ENCODE data around the gene ARID4B.
"Not testable (repeated sequence)": the region's sequence is repeated elsewhere in the genome, so short reads cannot be mapped to it uniquely, and the experiment has no call there.

The ARID4B gene

GRCh38 chr1:235297579-235297978 is 30.4 kb downstream of the ARID4B start:
- no peak for DNase-seq

DNA sequence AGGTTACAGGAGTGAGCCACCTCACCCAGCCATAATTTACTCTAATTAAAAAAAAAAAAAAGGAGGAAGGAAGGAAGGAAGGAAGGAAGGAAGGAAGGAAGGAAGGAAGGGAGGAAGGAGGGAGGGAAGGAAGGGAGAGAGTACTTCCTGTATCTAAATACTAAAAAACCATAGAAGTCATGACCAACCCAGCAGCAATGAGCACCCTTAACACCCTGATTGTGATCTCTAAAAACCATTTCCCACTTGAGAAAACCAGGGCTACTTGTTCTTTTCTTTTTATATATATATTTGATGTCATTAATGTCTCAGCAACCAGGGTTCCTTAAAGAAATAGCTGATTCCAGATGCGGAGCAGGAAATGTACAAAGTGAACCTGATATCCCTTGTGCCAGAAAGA is 31.2 kb downstream of the ARID4B start:
- no peak for DNase-seq

GRCh38 chr1:235295902-235296350 is 32.1 kb downstream of the ARID4B start:
- no peak for DNase-seq

- DNase-seq, result no peak
Observed at GRCh38 chr1:235293322-235293942, 34.5 kb downstream of the ARID4B start.

- DNase-seq, result no peak
Observed at GRCh38 chr1:235292790-235293189, 35.2 kb downstream of the ARID4B start.

- no peak for DNase-seq
Observed at GRCh38 chr1:235291599-235292091, 36.3 kb downstream of the ARID4B start.

DNA sequence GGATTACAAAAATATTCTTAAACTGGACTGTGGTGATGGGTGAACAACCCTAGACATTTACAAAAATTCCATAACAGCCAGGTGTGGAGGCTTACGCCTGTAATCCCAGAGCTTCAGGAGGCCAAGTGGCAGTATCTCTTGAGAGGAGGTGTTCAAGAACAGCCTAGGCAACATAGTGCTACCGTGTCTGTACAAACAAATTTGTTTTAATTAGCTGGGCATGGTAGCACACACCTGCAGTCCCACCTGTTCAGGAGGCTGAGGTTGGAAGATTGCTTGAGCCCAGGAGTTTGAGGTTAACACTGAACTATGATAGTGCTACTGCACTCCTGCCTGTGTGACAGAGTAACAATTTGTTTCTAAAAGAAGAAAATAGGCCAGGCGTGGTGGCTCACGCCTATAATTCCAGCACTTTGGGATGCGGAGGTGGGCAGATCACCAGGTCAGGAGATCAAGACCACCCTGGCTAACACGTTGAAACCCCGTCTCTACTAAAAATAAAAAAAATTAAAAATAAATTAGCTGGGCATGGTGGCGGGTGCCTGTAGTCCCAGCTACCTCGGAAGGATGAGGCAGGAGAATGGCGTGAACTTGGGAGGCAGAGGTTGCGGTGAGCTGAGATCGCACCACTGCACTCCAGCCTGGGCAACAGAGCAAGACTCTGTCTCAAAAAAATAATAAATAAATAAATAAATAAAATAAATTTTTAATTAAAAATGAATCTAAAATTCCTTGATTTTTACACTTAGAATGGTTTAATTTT is 37.1 kb downstream of the ARID4B start:
- no peak for DNase-seq

DNA sequence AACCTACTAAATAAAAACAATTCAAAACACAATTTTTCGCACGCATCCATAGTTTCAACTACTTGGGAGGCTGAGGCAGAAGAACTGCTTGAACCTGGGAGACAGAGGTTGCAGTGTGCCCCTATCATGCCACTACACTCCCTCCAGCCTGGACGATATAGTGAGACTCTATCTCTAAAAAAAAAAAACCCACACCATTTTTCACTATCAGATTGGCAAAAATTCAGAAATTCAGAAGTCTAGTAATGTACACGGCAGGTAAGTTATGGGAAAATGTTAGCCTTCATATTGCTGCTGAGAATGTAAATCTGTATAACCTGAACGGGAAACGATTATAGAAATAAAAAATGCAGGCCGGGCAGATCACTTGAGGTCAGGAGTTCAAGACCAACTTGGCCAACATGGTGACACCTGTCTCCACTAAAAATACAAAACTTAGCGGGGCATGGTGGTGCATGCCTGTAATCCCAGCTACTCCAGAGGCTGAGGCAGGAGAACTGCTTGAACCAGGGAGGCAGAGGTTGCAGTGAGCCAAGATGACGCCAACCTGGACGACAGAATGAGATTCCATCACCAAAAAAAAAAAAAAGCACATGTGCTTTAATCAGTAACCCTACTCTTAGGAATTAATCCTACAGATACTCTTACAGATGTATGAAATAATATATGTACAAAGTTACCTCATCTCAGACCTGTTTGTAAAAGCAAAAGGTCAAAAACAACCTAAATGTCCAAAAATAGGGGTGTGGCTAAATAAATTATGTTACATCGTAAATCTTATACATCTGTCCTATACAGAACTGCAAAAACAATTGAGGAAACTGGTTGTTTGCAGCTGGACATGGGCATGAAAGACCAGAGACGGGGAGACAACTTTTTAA is 37.9 kb downstream of the ARID4B start:
- no peak for DNase-seq

- DNase-seq, result no peak
Observed at GRCh38 chr1:235287208-235287882, 40.6 kb downstream of the ARID4B start.

- DNase-seq, result no peak
Observed at GRCh38 chr1:235286667-235287066, 41.3 kb downstream of the ARID4B start.

DNA sequence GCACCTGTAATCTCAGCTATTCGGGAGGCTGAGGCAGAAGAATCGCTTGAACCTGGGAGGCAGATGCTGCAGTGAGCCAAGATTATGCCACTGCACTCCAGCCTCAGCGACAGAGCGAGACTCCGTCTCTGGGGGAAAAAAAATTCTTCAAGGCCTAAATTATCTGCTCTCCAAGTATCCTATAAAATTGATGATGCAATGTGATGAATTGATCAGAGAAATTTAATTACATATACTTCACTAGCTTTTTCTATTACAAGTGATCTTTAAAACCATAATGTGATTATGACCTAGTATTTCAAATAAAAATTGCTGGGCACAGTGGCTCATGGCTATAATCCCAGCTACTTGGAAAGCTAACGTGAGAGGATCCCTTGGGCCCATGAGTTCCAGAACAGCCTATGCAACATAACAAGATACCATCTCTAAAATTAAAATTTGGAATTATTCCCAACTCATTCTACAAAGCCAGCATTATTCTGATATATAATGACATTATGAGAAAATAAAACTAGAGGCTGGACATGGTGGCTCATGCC is 43.7 kb downstream of the ARID4B start:
- no peak for DNase-seq

- DNase-seq, result not testable (repeated sequence)
Observed at GRCh38 chr1:235283636-235284035, 44.3 kb downstream of the ARID4B start.

DNA sequence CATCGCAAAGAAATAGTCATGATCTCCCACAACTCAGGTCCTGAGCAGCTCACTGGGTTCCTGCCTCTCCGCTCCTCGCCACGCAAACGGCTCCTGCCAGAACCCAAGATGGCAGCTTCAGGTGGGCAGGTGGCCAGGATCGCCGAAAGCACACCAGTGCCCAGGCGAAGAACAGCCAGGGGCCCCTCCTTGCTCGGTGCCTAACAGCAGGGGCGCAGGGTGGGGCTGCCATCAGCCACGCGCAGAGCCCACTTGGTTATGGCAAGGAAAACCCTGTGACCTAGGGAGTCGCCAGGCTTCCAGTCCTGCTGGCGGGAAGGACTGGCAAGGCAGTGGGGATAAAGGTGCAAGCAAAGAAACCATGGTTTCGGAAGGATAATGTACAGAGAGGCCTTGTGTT is 47.5 kb downstream of the ARID4B start:
- DNase-seq, result no peak

- DNase-seq, result no peak
Observed at GRCh38 chr1:235279694-235280093, 48.3 kb downstream of the ARID4B start.

DNA sequence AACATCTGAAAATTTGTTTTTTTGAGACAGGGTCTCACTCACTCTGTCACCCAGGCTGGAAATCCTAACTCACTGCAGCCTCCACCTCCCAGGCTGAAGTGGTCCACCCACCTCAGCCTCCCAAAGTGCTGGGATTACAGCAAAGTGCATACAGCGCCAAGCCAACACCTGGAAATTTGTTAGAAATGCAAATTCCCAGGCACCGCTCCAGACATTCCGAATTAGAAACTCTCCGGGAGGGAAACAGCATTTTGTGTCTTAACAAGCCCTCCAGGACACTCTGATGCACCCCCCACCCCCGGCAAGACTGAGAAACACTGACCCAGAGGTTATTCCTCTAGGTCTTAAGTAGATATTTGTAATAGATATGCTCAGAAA is 49.1 kb downstream of the ARID4B start:
- DNase-seq, result no peak

DNA sequence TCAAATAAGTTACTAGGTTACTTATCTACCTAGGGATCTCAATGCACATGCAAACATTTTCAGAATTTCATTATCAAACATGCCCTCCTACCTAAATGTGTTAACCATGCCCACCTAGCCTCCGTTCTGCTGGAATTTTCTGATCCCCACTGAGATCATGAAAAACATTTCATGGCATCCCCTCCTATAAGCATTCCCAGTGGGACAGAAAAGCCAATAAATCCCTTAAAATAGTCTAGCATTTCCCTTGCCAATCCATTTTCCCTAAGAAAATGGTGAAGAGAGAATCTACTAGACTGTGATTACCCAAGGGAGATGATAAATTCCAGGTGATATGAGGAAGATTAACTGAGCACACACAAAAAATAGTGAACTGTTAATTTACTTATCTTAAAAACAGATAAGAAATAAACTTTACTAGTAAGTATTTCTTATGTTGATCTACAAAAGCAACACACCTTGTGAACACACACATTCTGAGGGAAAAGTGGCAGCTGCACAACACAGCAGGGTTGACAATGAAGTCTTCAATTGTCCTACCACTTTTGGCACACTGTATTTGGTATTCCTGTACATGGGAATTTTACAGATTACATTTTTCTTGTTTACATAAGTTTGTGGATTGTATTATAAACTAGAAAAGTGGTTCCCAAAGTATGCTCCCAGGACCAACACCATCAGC is 49.6 kb downstream of the ARID4B start:
- DNase-seq, result no peak

DNA sequence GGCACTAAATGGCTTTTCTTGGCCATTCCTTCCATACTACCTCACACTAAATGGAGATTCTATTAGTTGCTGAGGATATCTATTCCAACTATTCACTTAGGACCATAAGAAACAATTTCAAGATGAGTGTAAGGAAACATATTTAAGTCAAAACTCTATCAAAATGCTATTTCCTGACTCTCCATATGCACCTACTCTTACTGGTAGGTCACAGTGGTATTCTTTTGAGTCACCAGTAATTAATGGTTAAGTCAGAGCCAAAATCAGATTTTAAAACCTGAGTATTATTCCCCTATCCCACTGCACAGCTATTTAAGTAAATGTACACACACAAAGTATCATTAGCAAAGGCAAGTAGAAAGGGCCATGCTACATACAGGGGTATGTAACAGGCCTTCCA is 50.3 kb downstream of the ARID4B start:
- DNase-seq, result no peak

GRCh38 chr1:235275836-235276235 is 52.1 kb downstream of the ARID4B start:
- DNase-seq, result no peak

DNA sequence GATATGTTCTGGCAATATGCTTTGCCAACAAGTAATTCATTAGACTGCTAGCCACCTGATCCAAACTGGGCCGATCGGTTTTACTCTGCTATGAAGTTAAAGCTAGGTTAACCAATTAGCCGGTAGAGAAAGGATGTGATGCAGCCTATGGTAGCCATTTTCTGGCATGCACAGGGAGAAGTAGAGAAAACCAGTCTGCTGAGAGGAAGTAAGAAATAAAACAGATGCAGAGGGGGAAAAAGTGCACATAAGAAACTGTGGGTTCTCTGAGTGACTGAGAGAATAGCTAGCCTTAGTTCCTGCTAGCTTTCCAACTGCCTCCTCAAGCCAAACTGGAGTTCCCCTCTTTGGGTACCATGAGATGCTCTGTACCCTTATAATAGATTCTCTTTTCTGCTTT is 52.8 kb downstream of the ARID4B start:
- no peak for DNase-seq

- no peak for DNase-seq
Observed at GRCh38 chr1:235272851-235273250, 55.1 kb downstream of the ARID4B start.
